Measurements from ENCODE around the gene PSME3.

DNA sequence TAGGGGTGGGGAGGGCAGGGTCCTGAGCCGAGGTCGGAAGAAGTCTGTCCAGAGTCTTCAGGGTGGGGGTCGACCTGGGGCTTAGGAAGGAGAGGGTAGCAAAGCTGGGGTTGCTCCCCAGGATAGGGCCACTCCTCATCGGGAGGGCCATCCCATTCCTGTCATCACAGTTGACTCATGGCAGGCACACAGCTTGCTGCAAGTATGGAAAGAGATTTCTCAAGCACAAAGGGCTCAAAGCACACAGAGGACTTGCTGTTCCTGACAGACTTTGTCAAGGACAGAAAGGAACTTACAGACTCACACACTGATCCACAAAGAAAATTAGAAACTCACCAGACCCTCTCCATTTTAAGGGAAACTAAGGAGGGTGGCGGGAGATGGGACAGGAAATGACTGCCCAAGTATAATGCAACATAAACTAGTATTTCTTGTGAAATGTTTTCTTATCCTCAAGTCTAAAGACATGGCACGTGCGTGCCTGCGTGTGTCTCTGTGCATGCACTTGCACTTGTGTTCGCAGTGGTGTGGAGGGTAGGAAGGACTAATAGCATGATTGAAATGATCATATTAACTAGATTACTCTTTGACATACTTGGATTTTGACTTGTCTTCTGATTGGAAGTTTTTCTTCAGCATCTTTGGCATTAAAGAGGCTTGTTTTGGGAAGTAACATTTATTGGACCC is 13.5 kb downstream of the PSME3 start:
- TF ChIP-seq, protein P1, sequence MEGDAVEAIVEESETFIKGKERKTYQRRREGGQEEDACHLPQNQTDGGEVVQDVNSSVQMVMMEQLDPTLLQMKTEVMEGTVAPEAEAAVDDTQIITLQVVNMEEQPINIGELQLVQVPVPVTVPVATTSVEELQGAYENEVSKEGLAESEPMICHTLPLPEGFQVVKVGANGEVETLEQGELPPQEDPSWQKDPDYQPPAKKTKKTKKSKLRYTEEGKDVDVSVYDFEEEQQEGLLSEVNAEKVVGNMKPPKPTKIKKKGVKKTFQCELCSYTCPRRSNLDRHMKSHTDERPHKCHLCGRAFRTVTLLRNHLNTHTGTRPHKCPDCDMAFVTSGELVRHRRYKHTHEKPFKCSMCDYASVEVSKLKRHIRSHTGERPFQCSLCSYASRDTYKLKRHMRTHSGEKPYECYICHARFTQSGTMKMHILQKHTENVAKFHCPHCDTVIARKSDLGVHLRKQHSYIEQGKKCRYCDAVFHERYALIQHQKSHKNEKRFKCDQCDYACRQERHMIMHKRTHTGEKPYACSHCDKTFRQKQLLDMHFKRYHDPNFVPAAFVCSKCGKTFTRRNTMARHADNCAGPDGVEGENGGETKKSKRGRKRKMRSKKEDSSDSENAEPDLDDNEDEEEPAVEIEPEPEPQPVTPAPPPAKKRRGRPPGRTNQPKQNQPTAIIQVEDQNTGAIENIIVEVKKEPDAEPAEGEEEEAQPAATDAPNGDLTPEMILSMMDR (IDR thresholded peaks at IDR 0.05; ENCODE audit: borderline replicate concordance, extremely low read depth, low read length, poor library complexity, severe bottlenecking): no peak
- TF ChIP-seq EZH2 (IDR thresholded peaks at IDR 0.05; ENCODE audit: borderline replicate concordance, low read depth, low read length, severe bottlenecking): no peak

All from DND-41 (cell line).